ENCODE measurements around the gene CPT2. TPM values are rescaled to one million over a fixed set of nuclear protein-coding genes. Genes with fewer than 3 reads are reported as not detected.

The CPT2 gene
- polyA plus RNA-seq, 1 of the 3 experiments (the other 2 are of a cell fraction), result 18.6 TPM

DNA sequence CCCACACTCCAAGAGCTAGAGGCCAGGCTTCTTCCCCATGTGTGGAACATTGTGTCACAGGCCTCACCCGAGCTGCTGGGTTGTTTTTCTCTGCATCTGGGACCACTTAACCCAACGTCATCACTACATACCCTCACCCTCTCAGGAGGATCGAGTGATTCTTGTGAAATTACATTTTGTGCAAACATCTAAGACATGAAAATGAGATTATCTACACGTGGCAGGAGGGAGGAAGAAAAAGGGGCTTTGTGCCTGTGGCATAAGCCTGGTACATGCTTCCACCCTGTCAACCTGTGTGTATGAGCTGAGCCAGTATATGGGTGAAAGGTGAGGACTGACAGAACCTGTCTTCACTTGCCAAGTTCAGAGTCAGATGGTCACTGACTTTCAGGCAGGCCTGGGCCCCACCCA, 1.6 kb downstream of the CPT2 start:
- peaks cover 9 to 17% of the 10 kb centered on the region in 2 experiments; a peak in 3 of 4 replicates for H3K4me1 ChIP-seq (ENCODE audit: control insufficient read depth in 1 of 2, insufficient read depth in 2 of 2, low read depth in 1 of 2, low read length in 1 of 2)
- H3K27ac ChIP-seq (ENCODE audit: low read depth in 2 of 2, low read length in 1 of 2), result no peak overlapping the region; a peak in 1 of 4 replicates
- no peak overlapping the region for H2AFZ ChIP-seq (ENCODE audit: low read depth)
- no peaks in the 10 kb centered on the region for H3K9me3 ChIP-seq
- no peaks in the 10 kb centered on the region for H3K27me3 ChIP-seq (ENCODE audit: insufficient read depth)
- peak overlapping the region in 1 of 2 experiments; percentile 85; a peak in 2 of 4 replicates for H3K4me3 ChIP-seq (ENCODE audit: low read depth in 2 of 2, low read length in 1 of 2)
- TF ChIP-seq, protein P1, sequence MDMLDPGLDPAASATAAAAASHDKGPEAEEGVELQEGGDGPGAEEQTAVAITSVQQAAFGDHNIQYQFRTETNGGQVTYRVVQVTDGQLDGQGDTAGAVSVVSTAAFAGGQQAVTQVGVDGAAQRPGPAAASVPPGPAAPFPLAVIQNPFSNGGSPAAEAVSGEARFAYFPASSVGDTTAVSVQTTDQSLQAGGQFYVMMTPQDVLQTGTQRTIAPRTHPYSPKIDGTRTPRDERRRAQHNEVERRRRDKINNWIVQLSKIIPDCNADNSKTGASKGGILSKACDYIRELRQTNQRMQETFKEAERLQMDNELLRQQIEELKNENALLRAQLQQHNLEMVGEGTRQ (IDR thresholded peaks at IDR 0.05; ENCODE audit: borderline replicate concordance, low read depth, low read length), result no peak
- TF ChIP-seq JUND (IDR thresholded peaks at IDR 0.05) (no peak), MXI1 (IDR thresholded peaks at IDR 0.05; ENCODE audit: low read depth, low read length) (no peak), NFIC (IDR thresholded peaks at IDR 0.05; ENCODE audit: borderline replicate concordance) (no peak), MEF2A (IDR thresholded peaks at IDR 0.05; ENCODE audit: borderline replicate concordance, low read depth) (no peak), FOXM1 (IDR thresholded peaks at IDR 0.05; ENCODE audit: low read depth) (no peak), TCF12 (IDR thresholded peaks at IDR 0.05) (no peak), GABPA (IDR thresholded peaks at IDR 0.05; ENCODE audit: low read depth) (no peak), EP300 (IDR thresholded peaks at IDR 0.05; ENCODE audit: borderline replicate concordance in 1 of 2, low read depth in 1 of 2, low read length in 1 of 2) (no peak), TAF1 (IDR thresholded peaks at IDR 0.05; ENCODE audit: borderline replicate concordance, low read depth, low read length) (no peak), NRF1 (IDR thresholded peaks at IDR 0.05; ENCODE audit: low read depth, low read length) (no peak), TEAD4 (IDR thresholded peaks at IDR 0.05; ENCODE audit: borderline replicate concordance, insufficient read depth) (no peak), ELF1 (IDR thresholded peaks at IDR 0.05) (no peak), GATA2 (CRISPR knock-in tag; IDR thresholded peaks at IDR 0.05) (no peak), FOSL2 (IDR thresholded peaks at IDR 0.05; ENCODE audit: borderline replicate concordance, low read depth) (no peak), RCOR1 (IDR thresholded peaks at IDR 0.05; ENCODE audit: low read length) (no peak)
- TF ChIP-seq, protein P2, sequence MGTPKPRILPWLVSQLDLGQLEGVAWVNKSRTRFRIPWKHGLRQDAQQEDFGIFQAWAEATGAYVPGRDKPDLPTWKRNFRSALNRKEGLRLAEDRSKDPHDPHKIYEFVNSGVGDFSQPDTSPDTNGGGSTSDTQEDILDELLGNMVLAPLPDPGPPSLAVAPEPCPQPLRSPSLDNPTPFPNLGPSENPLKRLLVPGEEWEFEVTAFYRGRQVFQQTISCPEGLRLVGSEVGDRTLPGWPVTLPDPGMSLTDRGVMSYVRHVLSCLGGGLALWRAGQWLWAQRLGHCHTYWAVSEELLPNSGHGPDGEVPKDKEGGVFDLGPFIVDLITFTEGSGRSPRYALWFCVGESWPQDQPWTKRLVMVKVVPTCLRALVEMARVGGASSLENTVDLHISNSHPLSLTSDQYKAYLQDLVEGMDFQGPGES (IDR thresholded peaks at IDR 0.05; ENCODE audit: low read depth, low read length), result no peak
- TF ChIP-seq, protein P3, sequence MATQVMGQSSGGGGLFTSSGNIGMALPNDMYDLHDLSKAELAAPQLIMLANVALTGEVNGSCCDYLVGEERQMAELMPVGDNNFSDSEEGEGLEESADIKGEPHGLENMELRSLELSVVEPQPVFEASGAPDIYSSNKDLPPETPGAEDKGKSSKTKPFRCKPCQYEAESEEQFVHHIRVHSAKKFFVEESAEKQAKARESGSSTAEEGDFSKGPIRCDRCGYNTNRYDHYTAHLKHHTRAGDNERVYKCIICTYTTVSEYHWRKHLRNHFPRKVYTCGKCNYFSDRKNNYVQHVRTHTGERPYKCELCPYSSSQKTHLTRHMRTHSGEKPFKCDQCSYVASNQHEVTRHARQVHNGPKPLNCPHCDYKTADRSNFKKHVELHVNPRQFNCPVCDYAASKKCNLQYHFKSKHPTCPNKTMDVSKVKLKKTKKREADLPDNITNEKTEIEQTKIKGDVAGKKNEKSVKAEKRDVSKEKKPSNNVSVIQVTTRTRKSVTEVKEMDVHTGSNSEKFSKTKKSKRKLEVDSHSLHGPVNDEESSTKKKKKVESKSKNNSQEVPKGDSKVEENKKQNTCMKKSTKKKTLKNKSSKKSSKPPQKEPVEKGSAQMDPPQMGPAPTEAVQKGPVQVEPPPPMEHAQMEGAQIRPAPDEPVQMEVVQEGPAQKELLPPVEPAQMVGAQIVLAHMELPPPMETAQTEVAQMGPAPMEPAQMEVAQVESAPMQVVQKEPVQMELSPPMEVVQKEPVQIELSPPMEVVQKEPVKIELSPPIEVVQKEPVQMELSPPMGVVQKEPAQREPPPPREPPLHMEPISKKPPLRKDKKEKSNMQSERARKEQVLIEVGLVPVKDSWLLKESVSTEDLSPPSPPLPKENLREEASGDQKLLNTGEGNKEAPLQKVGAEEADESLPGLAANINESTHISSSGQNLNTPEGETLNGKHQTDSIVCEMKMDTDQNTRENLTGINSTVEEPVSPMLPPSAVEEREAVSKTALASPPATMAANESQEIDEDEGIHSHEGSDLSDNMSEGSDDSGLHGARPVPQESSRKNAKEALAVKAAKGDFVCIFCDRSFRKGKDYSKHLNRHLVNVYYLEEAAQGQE (IDR thresholded peaks at IDR 0.05; ENCODE audit: low read depth, low read length), result no peak
- TF ChIP-seq, protein P4, sequence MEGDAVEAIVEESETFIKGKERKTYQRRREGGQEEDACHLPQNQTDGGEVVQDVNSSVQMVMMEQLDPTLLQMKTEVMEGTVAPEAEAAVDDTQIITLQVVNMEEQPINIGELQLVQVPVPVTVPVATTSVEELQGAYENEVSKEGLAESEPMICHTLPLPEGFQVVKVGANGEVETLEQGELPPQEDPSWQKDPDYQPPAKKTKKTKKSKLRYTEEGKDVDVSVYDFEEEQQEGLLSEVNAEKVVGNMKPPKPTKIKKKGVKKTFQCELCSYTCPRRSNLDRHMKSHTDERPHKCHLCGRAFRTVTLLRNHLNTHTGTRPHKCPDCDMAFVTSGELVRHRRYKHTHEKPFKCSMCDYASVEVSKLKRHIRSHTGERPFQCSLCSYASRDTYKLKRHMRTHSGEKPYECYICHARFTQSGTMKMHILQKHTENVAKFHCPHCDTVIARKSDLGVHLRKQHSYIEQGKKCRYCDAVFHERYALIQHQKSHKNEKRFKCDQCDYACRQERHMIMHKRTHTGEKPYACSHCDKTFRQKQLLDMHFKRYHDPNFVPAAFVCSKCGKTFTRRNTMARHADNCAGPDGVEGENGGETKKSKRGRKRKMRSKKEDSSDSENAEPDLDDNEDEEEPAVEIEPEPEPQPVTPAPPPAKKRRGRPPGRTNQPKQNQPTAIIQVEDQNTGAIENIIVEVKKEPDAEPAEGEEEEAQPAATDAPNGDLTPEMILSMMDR (IDR thresholded peaks at IDR 0.05), result no peak
- peaks cover 21% of the 10 kb centered on the region; the same call in 1 of the 2 replicates for H3K79me2 ChIP-seq (ENCODE audit: insufficient read depth)
- WGBS (ENCODE audit: low lambda C conversion rate), result 60% methylated on average over 4 of the region's 4 CpGs
- ChIA-PET POLR2A (no interaction called here), CTCF (no interaction called here)
- no peak for DNase-seq
- H3K4me2 ChIP-seq, result peak overlapping the region; percentile 93
- peaks cover 9 to 27% of the 10 kb centered on the region in 2 experiments for H3K36me3 ChIP-seq (replicated peaks in 1 of 2; ENCODE audit: control insufficient read depth in 1 of 2, insufficient read depth in 2 of 2, low read length in 1 of 2)
- H3F3A ChIP-seq (replicated peaks; ENCODE audit: insufficient read depth), result no peaks in the 10 kb centered on the region
- no peaks in the 10 kb centered on the region for H4K20me1 ChIP-seq (ENCODE audit: insufficient read depth)
- H3K9me2 ChIP-seq, result no peaks in the 10 kb centered on the region
- H3K9ac ChIP-seq, result no peak overlapping the region

Measured in SK-N-SH (cell line).